Gastroesophageal sphincter (tissue), 4 donors: ENCODE measurements around the gene NDUFA11. TPM values are rescaled to one million over a fixed set of nuclear protein-coding genes. Genes with fewer than 3 reads are reported as not detected.

Experiments
- ATAC-seq: fragments of 150-250 bp; one replicate; pipeline ENCODE4 v1.9.1; 2016; ENCODE audit warnings: mild to moderate bottlenecking, moderate library complexity
- H3K27ac ChIP-seq, 4 donors: fragments of 200-600 bp; sonication (generic) in 3 of 4; 1 replicate in 3 of 4; 2 replicates in 1 of 4; pipeline ENCODE4 v1.5.1; 2016 to 2019
- H3K27me3 ChIP-seq: fragments of 200-600 bp; sonication (generic); one replicate; pipeline ENCODE4 v1.5.1; 2019
- H3K36me3 ChIP-seq, 2 donors: fragments of 200-600 bp; sonication (generic); one replicate each; pipeline ENCODE4 v1.5.1; 2019; ENCODE audit warnings: control low read depth in 1 of 2
- H3K4me1 ChIP-seq, 3 donors: fragments of 200-600 bp; sonication (generic); 1 replicate in 2 of 3; 2 replicates in 1 of 3; pipeline ENCODE4 v1.5.1; 2016 to 2019; ENCODE audit warnings: control low read depth in 2 of 3
- H3K4me3 ChIP-seq, 2 donors: fragments of 200-600 bp; sonication (generic); one replicate each; pipeline ENCODE4 v1.5.1; 2019; ENCODE audit warnings: mild to moderate bottlenecking in 1 of 2, moderate library complexity in 1 of 2
- H3K9me3 ChIP-seq, 3 donors: fragments of 200-600 bp; sonication (generic); one replicate each; pipeline ENCODE4 v1.5.1; 2017 to 2019; ENCODE audit warnings: control low read depth in 2 of 3
- CTCF ChIP-seq, 4 experiments: fragments of 200-600 bp in 2 of 4; fragments of 450-650 bp in 2 of 4; sonication (generic) in 1 of 4; IDR thresholded peaks; one replicate each; pipeline ENCODE4 v1.5.1; 2017 to 2019; ENCODE audit warnings: antibody characterized with exemption in 4 of 4, mild to moderate bottlenecking in 2 of 4, moderate library complexity in 2 of 4
- EP300 ChIP-seq: sonication (generic); formaldehyde crosslinking; IDR thresholded peaks from one replicate; pipeline ENCODE4 v1.6.1; 2017; ENCODE audit warnings: antibody characterized with exemption, mild to moderate bottlenecking
- POLR2A ChIP-seq, 2 donors: fragments of 450-650 bp; IDR thresholded peaks; one replicate each; pipeline ENCODE4 v1.6.1; 2017; ENCODE audit warnings: antibody characterized with exemption in 2 of 2, mild to moderate bottlenecking in 2 of 2, moderate library complexity in 1 of 2
- POLR2AphosphoS5 ChIP-seq: sonication (generic); formaldehyde crosslinking; IDR thresholded peaks from one replicate; pipeline ENCODE4 v1.6.1; 2017; ENCODE audit warnings: antibody characterized with exemption
- whole genome bisulfite sequencing, 2 donors: methylation state at CpG; one replicate each; pipeline ENCODE4 v1.1.5; 2018; ENCODE audit warnings: low coverage in 1 of 2; 5-methylcytosine and 5-hydroxymethylcytosine counted together
- total RNA-seq, 4 donors: library from RNA; depleted of rRNA; stranded (reverse); fragments of >200 nt; gene quantifications; one replicate each; pipeline ENCODE4 v1.1.0, GENCODE V29; 2016

NDUFA11 gene
- total RNA-seq, 4 donors from 2014 or later, result 244 to 299 (median 265) TPM

- no CpG with 5 or more reads among the region's 20 CpGs for WGBS, 2 donors
- H3K27ac ChIP-seq, result peak overlapping the region in 3 of 4 donors; percentile 69 to 71 (median 70)
- TF ChIP-seq EP300 (no peak), CTCF (IDR thresholded peaks at IDR 0.05) (no peak), POLR2A (IDR thresholded peaks at IDR 0.05) (no peak), POLR2AphosphoS5 (peak; percentile 32)
- no peaks in the 10 kb centered on the region for H3K9me3 ChIP-seq
- peaks cover 0 to 63% (median 27%) of the 10 kb centered on the region in 3 donors for H3K4me1 ChIP-seq
- no peaks in the 10 kb centered on the region for H3K27me3 ChIP-seq
- ATAC-seq, result peak; percentile 19
- H3K36me3 ChIP-seq, result peaks cover 0 to 82% of the 10 kb centered on the region in 2 donors
- H3K4me3 ChIP-seq, result no peak overlapping the region
Observed at GRCh38 chr19:5933391-5934068, 29.9 kb upstream of the NDUFA11 start.

DNA sequence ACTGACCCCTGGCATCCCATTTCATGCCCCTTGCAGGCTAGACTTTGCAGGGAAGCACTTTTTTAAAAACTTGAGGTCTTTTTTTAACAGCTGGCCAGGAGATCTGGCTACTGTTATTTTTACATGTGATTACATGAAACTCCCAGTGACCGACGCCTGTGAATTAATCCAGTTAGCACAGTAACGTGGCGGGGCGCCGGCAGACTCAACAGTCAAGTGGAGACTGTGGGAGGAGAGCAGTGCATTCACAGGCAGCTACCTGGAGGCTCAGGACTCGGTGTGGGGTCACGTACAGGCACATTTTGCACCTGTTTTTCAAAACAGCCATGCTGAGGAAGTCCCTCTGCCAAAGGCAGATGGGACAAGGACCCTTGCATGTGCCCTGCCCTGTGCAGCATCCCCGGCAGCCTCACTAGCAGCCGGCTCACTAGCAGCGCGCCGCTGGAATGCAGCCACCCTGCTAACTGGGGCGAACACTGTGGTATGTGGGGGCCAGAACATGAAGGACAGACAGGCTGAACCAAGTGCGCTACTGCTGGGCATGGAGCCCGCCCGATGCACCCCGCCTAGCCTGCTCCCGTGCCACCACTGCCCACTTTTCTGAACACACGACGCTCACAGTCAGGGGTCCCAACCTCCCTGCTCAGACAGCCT lies 29.1 kb upstream of the NDUFA11 start:
- 78 to 83% methylated on average over 4 to 8 of the region's 21 CpGs for WGBS, 2 donors
- Histone ChIP-seq H3K4me1 (peaks cover 0 to 71% (median 30%) of the 10 kb centered on the region in 3 donors), H3K9me3 (no peaks in the 10 kb centered on the region), H3K4me3 (no peak overlapping the region), H3K36me3 (peaks cover 0 to 82% of the 10 kb centered on the region in 2 donors), H3K27me3 (no peaks in the 10 kb centered on the region), H3K27ac (peak overlapping the region in 2 of 4 donors; percentile 70 to 71)
- ATAC-seq, result no peak
- TF ChIP-seq POLR2AphosphoS5 (no peak), CTCF (IDR thresholded peaks at IDR 0.05) (no peak), EP300 (no peak)

DNA sequence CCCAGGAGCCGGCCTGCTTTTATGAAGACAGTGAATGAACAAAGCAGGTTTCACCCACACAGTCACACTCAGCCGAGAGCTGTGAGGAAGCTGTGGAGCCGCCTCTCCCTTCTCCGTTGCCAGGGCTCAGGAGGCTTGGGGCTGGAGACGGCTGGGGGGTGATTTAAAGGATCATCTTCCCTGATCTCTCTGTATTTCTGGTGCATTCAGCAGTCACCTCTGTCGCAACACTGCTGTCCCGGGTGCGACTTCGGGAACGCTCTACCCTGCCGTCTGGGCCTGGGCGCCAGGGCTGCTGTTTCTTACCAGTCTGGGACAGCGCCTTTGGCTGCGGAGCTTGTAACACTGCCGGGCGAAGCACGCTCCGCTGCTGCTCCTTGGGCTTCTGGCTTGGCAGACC lies 28.6 kb upstream of the NDUFA11 start:
- WGBS, 2 donors, result 93% methylated on average over 5 of the region's 18 CpGs; no CpG with 5 or more reads in 1 of the 2 donors
- Histone ChIP-seq H3K9me3 (no peaks in the 10 kb centered on the region), H3K27me3 (no peaks in the 10 kb centered on the region), H3K4me3 (no peak overlapping the region), H3K4me1 (peaks cover 0 to 77% (median 36%) of the 10 kb centered on the region in 3 donors), H3K36me3 (peaks cover 0 to 82% of the 10 kb centered on the region in 2 donors), H3K27ac (no peak overlapping the region)
- TF ChIP-seq CTCF (IDR thresholded peaks at IDR 0.05), result no peak
- TF ChIP-seq EP300, result no peak
- no peak for TF ChIP-seq POLR2AphosphoS5
- TF ChIP-seq POLR2A (IDR thresholded peaks at IDR 0.05), result no peak
- ATAC-seq, result no peak

- no peaks in the 10 kb centered on the region for H3K9me3 ChIP-seq
- H3K27me3 ChIP-seq, result no peaks in the 10 kb centered on the region
- H3K27ac ChIP-seq, result no peak overlapping the region
- H3K4me3 ChIP-seq, result no peak overlapping the region
- no CpG with 5 or more reads among the region's 11 CpGs for WGBS, 2 donors
- peaks cover under 1 to 81% (median 44%) of the 10 kb centered on the region in 3 donors for H3K4me1 ChIP-seq
- TF ChIP-seq CTCF (IDR thresholded peaks at IDR 0.05) (no peak), POLR2AphosphoS5 (no peak), EP300 (no peak), POLR2A (IDR thresholded peaks at IDR 0.05) (no peak)
- no peak for ATAC-seq
- peaks cover 0 to 84% of the 10 kb centered on the region in 2 donors for H3K36me3 ChIP-seq
Observed at GRCh38 chr19:5931251-5931650, 27.7 kb upstream of the NDUFA11 start.
